ENCODE results near the gene SLC44A5. TPM values are rescaled to one million over a fixed set of nuclear protein-coding genes. Genes with fewer than 3 reads are reported as not detected.
"Not testable (repeated sequence)": the region's sequence is repeated elsewhere in the genome, so short reads cannot be mapped to it uniquely, and the experiment has no call there.

The SLC44A5 gene
- total RNA-seq, 1 experiment from 2014 or later: 0.61 TPM

GRCh38 chr1:75522389-75522788 is 88.5 kb downstream of the SLC44A5 start:
- DNase-seq (ENCODE audit: low read depth): peak; percentile 11

GRCh38 chr1:75521658-75522057 is 89.3 kb downstream of the SLC44A5 start:
- no peak for DNase-seq (ENCODE audit: low read depth)

- no peak for DNase-seq (ENCODE audit: low read depth)
Measured at GRCh38 chr1:75520862-75521475, 89.9 kb downstream of the SLC44A5 start.

- no peak for DNase-seq (ENCODE audit: low read depth)
Measured at GRCh38 chr1:75519651-75520427, 91.1 kb downstream of the SLC44A5 start.

- no peak for DNase-seq (ENCODE audit: low read depth)
Measured at GRCh38 chr1:75518686-75519085, 92.2 kb downstream of the SLC44A5 start.

- peak; percentile 56 for DNase-seq (ENCODE audit: low read depth)
Measured at GRCh38 chr1:75514270-75514669, 96.6 kb downstream of the SLC44A5 start.

GRCh38 chr1:75506976-75507375 is 103.9 kb downstream of the SLC44A5 start:
- no peak for DNase-seq (ENCODE audit: low read depth)

GRCh38 chr1:75503221-75503974 is 107.5 kb downstream of the SLC44A5 start:
- peak; percentile 42 for DNase-seq (ENCODE audit: low read depth)

GRCh38 chr1:75502776-75503175 is 108.1 kb downstream of the SLC44A5 start:
- peak; percentile 6 for DNase-seq (ENCODE audit: low read depth)

- no peak for DNase-seq (ENCODE audit: low read depth)
Measured at GRCh38 chr1:75501577-75502295, 109.2 kb downstream of the SLC44A5 start.

GRCh38 chr1:75492011-75492410 is 118.9 kb downstream of the SLC44A5 start:
- DNase-seq (ENCODE audit: low read depth): no peak

- no peak for DNase-seq (ENCODE audit: low read depth)
Measured at GRCh38 chr1:75487399-75487798, 123.5 kb downstream of the SLC44A5 start.

- DNase-seq (ENCODE audit: low read depth): no peak
Measured at GRCh38 chr1:75484789-75485188, 126.1 kb downstream of the SLC44A5 start.

- no peak for DNase-seq (ENCODE audit: low read depth)
Measured at GRCh38 chr1:75482951-75483350, 128.0 kb downstream of the SLC44A5 start.

- DNase-seq (ENCODE audit: low read depth): not testable (repeated sequence)
Measured at GRCh38 chr1:75476486-75476885, 134.4 kb downstream of the SLC44A5 start.

- DNase-seq (ENCODE audit: low read depth): no peak
Measured at GRCh38 chr1:75475696-75476095, 135.2 kb downstream of the SLC44A5 start.

GRCh38 chr1:75472971-75473603 is 137.8 kb downstream of the SLC44A5 start:
- peak; percentile 57 for DNase-seq (ENCODE audit: low read depth)

- no peak for DNase-seq (ENCODE audit: low read depth)
Measured at GRCh38 chr1:75472089-75472970, 138.6 kb downstream of the SLC44A5 start.

- DNase-seq (ENCODE audit: low read depth): no peak
Measured at GRCh38 chr1:75471252-75471651, 139.7 kb downstream of the SLC44A5 start.

GRCh38 chr1:75470448-75470847 is 140.5 kb downstream of the SLC44A5 start:
- DNase-seq (ENCODE audit: low read depth): no peak

Data from HT1080 (cell line).